Measurements from ENCODE around the gene SMARCAL1.
"Not testable (repeated sequence)": the region's sequence is repeated elsewhere in the genome, so short reads cannot be mapped to it uniquely, and the experiment has no call there.

DNA sequence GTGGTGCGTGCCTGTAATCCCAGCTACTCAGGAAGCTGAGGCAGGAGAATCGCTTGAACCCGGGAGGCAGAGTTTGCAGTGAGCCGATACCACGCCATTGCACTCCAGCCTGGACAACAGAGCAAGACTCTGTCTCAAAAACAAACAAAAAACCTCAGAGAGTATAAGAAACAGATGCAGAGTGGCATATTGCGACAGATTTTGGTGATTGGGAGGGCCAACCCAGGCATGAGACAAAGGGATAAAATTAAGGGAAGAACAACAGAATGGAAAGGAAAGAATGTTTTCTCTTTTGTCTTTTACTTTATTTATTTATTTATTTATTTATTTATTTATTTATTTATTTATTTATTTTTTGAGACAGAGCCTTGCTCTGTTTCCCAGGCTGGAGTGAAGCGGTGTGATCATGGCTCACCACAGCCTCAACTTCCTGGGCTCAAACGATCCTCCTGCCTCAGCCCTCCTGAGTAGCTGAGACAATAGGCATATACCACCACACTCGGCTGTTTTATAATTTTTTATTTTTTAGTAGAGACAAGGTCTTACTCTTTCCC is 106.4 kb downstream of the SMARCAL1 start:
- TF ChIP-seq, protein P1, sequence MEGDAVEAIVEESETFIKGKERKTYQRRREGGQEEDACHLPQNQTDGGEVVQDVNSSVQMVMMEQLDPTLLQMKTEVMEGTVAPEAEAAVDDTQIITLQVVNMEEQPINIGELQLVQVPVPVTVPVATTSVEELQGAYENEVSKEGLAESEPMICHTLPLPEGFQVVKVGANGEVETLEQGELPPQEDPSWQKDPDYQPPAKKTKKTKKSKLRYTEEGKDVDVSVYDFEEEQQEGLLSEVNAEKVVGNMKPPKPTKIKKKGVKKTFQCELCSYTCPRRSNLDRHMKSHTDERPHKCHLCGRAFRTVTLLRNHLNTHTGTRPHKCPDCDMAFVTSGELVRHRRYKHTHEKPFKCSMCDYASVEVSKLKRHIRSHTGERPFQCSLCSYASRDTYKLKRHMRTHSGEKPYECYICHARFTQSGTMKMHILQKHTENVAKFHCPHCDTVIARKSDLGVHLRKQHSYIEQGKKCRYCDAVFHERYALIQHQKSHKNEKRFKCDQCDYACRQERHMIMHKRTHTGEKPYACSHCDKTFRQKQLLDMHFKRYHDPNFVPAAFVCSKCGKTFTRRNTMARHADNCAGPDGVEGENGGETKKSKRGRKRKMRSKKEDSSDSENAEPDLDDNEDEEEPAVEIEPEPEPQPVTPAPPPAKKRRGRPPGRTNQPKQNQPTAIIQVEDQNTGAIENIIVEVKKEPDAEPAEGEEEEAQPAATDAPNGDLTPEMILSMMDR (IDR thresholded peaks at IDR 0.05), result not testable (repeated sequence)
- not testable (repeated sequence) for TF ChIP-seq POLR2A (IDR thresholded peaks at IDR 0.05)

Measured in Peyer's patch (tissue), 4 donors.